CD14-positive monocyte (primary cell): ENCODE measurements around the gene AKR1C8. TPM values are rescaled to one million over a fixed set of nuclear protein-coding genes. Genes with fewer than 3 reads are reported as not detected.

ENCODE experiments used
- DNase-seq, 3 donors: peaks; one replicate each; pipeline ENCODE4 v3.0.0-alpha.2; 2011 to 2022
- H2AFZ ChIP-seq: 2 replicates; pipeline ENCODE4 v1.6.0; 2012; ENCODE audit warnings: mild to moderate bottlenecking, low read depth, low read length, inconsistent platforms; ENCODE audit not compliant: insufficient read depth, poor library complexity, severe bottlenecking
- H3K27ac ChIP-seq, 2 donors: 1 replicate in 1 of 2; 2 replicates in 1 of 2; pipeline ENCODE4 v1.5.1; 2012 to 2013; ENCODE audit warnings: low read length in 2 of 2, control low read depth in 1 of 2, inconsistent platforms in 1 of 2, low read depth in 1 of 2, mild to moderate bottlenecking in 1 of 2
- H3K27me3 ChIP-seq, 2 donors: one replicate each; pipeline versions ENCODE4 v1.6.0 to v1.6.1; 2011 to 2013; ENCODE audit warnings: low read length in 2 of 2; ENCODE audit not compliant: control insufficient read depth in 2 of 2, insufficient read depth in 2 of 2
- H3K36me3 ChIP-seq, 2 donors: replicated peaks in 1 of 2; 1 replicate in 1 of 2; 2 replicates in 1 of 2; pipeline versions ENCODE4 v1.5.1 to v1.6.1; 2012 to 2013; ENCODE audit warnings: low read length in 2 of 2, control low read depth in 1 of 2, inconsistent platforms in 1 of 2, mild to moderate bottlenecking in 1 of 2; ENCODE audit not compliant: insufficient read depth in 2 of 2, control insufficient read depth in 1 of 2
- H3K4me1 ChIP-seq, 2 donors: 1 replicate in 1 of 2; 2 replicates in 1 of 2; pipeline versions ENCODE4 v1.5.1 to v1.6.1; 2012 to 2013; ENCODE audit warnings: low read length in 2 of 2, control low read depth in 1 of 2, inconsistent platforms in 1 of 2, mild to moderate bottlenecking in 1 of 2, moderate library complexity in 1 of 2; ENCODE audit not compliant: insufficient read depth in 2 of 2, control insufficient read depth in 1 of 2
- H3K4me2 ChIP-seq: replicated peaks from 2 replicates; pipeline ENCODE3; 2012; ENCODE audit warnings: low read length, moderate library complexity, mild to moderate bottlenecking; ENCODE audit not compliant: poor library complexity, severe bottlenecking; ENCODE audit errors: extremely low read depth
- H3K4me3 ChIP-seq, 3 experiments: fragments of 200-600 bp in 1 of 3; sonication (generic) in 1 of 3; replicated peaks in 1 of 3; 1 replicate in 2 of 3; 2 replicates in 1 of 3; pipeline ENCODE4 v1.5.1; 2011 to 2013; ENCODE audit warnings: low read length in 3 of 3, mild to moderate bottlenecking in 3 of 3, control low read depth in 2 of 3, low read depth in 2 of 3, inconsistent platforms in 1 of 3, moderate library complexity in 1 of 3
- H3K79me2 ChIP-seq: 2 replicates; pipeline ENCODE4 v1.6.0; 2012; ENCODE audit warnings: mild to moderate bottlenecking, control low read depth, inconsistent platforms, low read length, moderate library complexity; ENCODE audit not compliant: insufficient read depth
- H3K9ac ChIP-seq: 2 replicates; pipeline ENCODE4 v1.6.0; 2017; ENCODE audit warnings: low read length, mild to moderate bottlenecking; ENCODE audit not compliant: insufficient read depth, poor library complexity, severe bottlenecking
- H3K9me3 ChIP-seq, 2 donors: replicated peaks in 1 of 2; 1 replicate in 1 of 2; 2 replicates in 1 of 2; pipeline versions ENCODE4 v1.5.1 to v1.6.1; 2012 to 2013; ENCODE audit warnings: low read length in 2 of 2, control low read depth in 1 of 2; ENCODE audit not compliant: control insufficient read depth in 1 of 2, insufficient read depth in 1 of 2
- H4K20me1 ChIP-seq: 2 replicates; pipeline ENCODE4 v1.6.0; 2012; ENCODE audit warnings: mild to moderate bottlenecking, low read length, control low read depth, moderate library complexity; ENCODE audit not compliant: insufficient read depth
- H3K27ac Mint-ChIP-seq, 7 donors: one replicate each; pipeline ENCODE4 v1.8.0; 2020; ENCODE audit warnings: mild to moderate bottlenecking in 7 of 7, mixed read lengths in 7 of 7, moderate library complexity in 6 of 7, inconsistent platforms in 2 of 7
- H3K27me3 Mint-ChIP-seq, 3 donors: one replicate each; pipeline ENCODE4 v1.8.0; 2021 to 2022; ENCODE audit warnings: low read depth in 3 of 3, mild to moderate bottlenecking in 3 of 3, mixed read lengths in 3 of 3, moderate library complexity in 3 of 3, inconsistent platforms in 1 of 3
- H3K36me3 Mint-ChIP-seq, 2 donors: one replicate each; pipeline ENCODE4 v1.8.0; 2020; ENCODE audit warnings: mixed read lengths in 2 of 2, inconsistent platforms in 1 of 2, mild to moderate bottlenecking in 1 of 2
- H3K4me1 Mint-ChIP-seq: one replicate; pipeline ENCODE4 v1.8.0; 2020; ENCODE audit warnings: mild to moderate bottlenecking, mixed read lengths
- H3K4me3 Mint-ChIP-seq, 2 donors: one replicate each; pipeline ENCODE4 v1.8.0; 2020; ENCODE audit warnings: mild to moderate bottlenecking in 2 of 2, mixed read lengths in 2 of 2, moderate library complexity in 1 of 2
- H3K9me3 Mint-ChIP-seq, 7 donors: one replicate each; pipeline ENCODE4 v1.8.0; 2020 to 2022; ENCODE audit warnings: mixed read lengths in 7 of 7, mild to moderate bottlenecking in 6 of 7, moderate library complexity in 6 of 7, inconsistent platforms in 2 of 7
- CTCF ChIP-seq: fragments of 200-600 bp; IDR thresholded peaks from one replicate; pipeline ENCODE4 v1.8.0; 2022; ENCODE audit warnings: antibody characterized with exemption, mild to moderate bottlenecking
- WGBS: methylation state at CpG from one replicate; pipeline ENCODE4 v1.1.5; 2013; ENCODE audit warnings: missing lambda C conversion rate; ENCODE audit not compliant: insufficient coverage; 5-methylcytosine and 5-hydroxymethylcytosine counted together
- intact Hi-C, 2 donors: fragments of 100-400 bp; cut with micrococcal nuclease; formaldehyde crosslinking; loops; one replicate each; pipeline versions ENCODE4 v1.15.0 to v1.15.1; 2023
- polyA plus RNA-seq, 3 donors: library from polyadenylated mRNA; depleted of rRNA in 1 of 3; unstranded in 2 of 3; stranded (reverse) in 1 of 3; fragments of 300-500 nt in 2 of 3; fragments of >200 nt in 1 of 3; fragmentation: Illumina TruSeq in 2 of 3; gene quantifications; 1 replicate in 2 of 3; 2 replicates in 1 of 3; pipeline ENCODE4 v1.2.3, GENCODE V29; 2012 to 2021

AKR1C8 gene
- polyA plus RNA-seq, 3 donors = not detected

- no peaks in the 10 kb centered on the region for H3K27me3 ChIP-seq
- no peak overlapping the region for H3K4me3 ChIP-seq
- Mint-ChIP-seq H3K4me3 (no peak overlapping the region), H3K4me1 (no peaks in the 10 kb centered on the region), H3K27me3 (no peaks in the 10 kb centered on the region), H3K36me3 (no peaks in the 10 kb centered on the region), H3K9me3 (peaks cover 7 to 16% (median 11%) of the 10 kb centered on the region in 7 donors), H3K27ac (no peak overlapping the region)
- DNase-seq = no peak
- H3K9ac ChIP-seq = no peak overlapping the region
- no peak overlapping the region for H3K27ac ChIP-seq
- H3K79me2 ChIP-seq = no peaks in the 10 kb centered on the region
- no peaks in the 10 kb centered on the region for H3K36me3 ChIP-seq
- H2AFZ ChIP-seq = no peak overlapping the region
- TF ChIP-seq CTCF = no peak
- no CpG with 5 or more reads among the region's 3 CpGs for WGBS
- H4K20me1 ChIP-seq = no peaks in the 10 kb centered on the region
- peaks cover 0 to 10% of the 10 kb centered on the region in 2 donors for H3K9me3 ChIP-seq
- intact Hi-C loops = no loop called here
- H3K4me1 ChIP-seq = no peaks in the 10 kb centered on the region
- no peak overlapping the region for H3K4me2 ChIP-seq
These were observed 13.4 kb upstream of the AKR1C8 start for GRCh38 chr10:5198386-5198785.

- Mint-ChIP-seq H3K27ac (peak within 1 kb of the TSS in 1 of 7 donors; percentile 13), H3K36me3 (no peaks in the 10 kb centered on the region), H3K27me3 (no peaks in the 10 kb centered on the region), H3K4me3 (no peak within 1 kb of the TSS), H3K4me1 (no peaks in the 10 kb centered on the region), H3K9me3 (peaks cover 0 to 12% (median 6%) of the 10 kb centered on the region in 7 donors)
- Histone ChIP-seq H3K79me2 (no peaks in the 10 kb centered on the region), H3K9me3 (peaks cover 0 to 10% of the 10 kb centered on the region in 2 donors), H3K4me1 (no peaks in the 10 kb centered on the region), H4K20me1 (no peaks in the 10 kb centered on the region), H3K36me3 (no peaks in the 10 kb centered on the region), H3K27ac (no peak within 1 kb of the TSS), H3K9ac (no peak within 1 kb of the TSS), H2AFZ (no peak within 1 kb of the TSS), H3K4me3 (no peak within 1 kb of the TSS), H3K27me3 (no peaks in the 10 kb centered on the region), H3K4me2 (no peak within 1 kb of the TSS)
- WGBS = 97% methylated on average over 3 of the region's 4 CpGs
- no peak for DNase-seq
- intact Hi-C loops = no loop called here
- no peak for TF ChIP-seq CTCF
These were observed 11.8 kb upstream of the AKR1C8 start, which contains the start of gene AKR1C4 for GRCh38 chr10:5196702-5197113. Gene AKR1C4, plus strand, starts transcription at chr10:5196837. Its CDS starts 31 bp downstream, at chr10:5196868.
